Dermis lymphatic vessel endothelial cell (primary cell): ENCODE results near the gene ROCK2. TPM values are rescaled to one million over a fixed set of nuclear protein-coding genes. Genes with fewer than 3 reads are reported as not detected.

Experiments used
- total RNA-seq: library from RNA; depleted of rRNA; stranded (reverse); fragments of >200 nt; gene quantifications from 2 replicates; pipeline ENCODE4 v1.2.1, GENCODE V29; 2014

The ROCK2 gene
- total RNA-seq: 58.7 and 66.1 TPM in 2 replicates

DNA sequence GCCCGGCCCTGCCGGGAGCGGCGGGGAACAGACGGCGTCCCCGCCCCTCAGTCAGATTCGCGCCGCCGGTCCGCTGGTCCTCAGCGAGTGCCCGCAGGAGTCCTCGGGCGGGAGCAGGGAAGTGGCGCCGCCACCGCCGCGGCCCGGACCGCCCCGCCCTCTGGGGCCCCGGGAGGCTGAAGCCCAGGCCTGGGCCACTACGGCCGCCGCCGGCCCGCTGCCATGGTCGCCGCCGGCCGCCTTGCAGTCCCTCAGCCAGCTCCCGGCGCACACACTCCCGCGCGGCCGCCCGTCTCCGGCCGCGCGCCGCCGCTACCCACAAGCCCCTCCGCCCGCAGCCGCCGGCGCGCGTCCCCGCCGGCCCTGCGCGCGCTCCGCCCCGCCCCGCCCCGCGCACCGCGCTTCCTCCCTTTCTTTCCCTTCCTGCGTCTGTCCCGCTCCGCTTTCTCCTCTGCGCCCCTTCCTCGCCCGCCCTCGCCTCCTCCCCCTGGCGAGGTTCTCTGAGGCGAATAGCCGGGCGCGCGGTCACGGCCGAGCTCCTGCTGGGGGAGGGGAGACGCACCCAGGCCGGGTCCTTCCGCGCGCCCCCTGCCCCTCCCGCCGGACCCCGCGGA lies at the start of gene ROCK2:
TSS of gene ROCK2 (minus strand) at position 295 of the 614 bp plus-strand sequence. CDS start 500 bp downstream, outside the sequence.

DNA sequence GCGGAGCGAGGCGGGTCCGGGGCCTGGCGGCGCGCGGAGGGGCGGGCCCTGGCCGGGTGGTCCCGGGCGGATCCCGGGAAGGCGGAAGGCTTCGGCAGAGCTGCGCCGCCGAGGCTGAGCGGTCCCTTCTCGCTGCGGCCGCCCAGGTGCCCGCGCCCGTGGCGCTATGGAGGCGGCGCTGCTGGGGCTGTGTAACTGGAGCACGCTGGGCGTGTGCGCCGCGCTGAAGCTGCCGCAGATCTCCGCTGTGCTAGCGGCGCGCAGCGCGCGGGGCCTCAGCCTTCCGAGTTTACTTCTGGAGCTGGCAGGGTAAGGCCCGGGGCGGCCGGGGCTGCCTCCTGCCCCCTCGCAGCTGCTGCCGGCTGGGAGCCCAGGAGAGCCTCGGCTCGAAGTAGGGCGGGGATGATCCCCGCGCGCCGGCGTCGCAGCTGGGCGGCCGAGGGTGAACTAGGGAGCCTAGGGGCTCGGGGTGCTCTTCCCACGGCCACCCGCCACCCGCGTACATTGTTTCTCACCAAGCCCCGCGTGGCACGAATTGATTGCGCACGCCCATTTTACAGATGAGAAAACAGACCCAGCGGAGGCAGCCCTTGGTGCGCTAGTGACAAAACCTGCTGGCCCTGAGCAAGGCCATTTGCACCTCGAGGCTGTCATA lies 188.9 kb downstream of the ROCK2 start, which contains the start of gene SLC66A3:
TSS of gene SLC66A3 (plus strand) at position 87 of the 655 bp plus-strand sequence. CDS start at position 167, 80 bp downstream.

Other genes starting within 250 kb of the ROCK2 start
- gene SLC66A3, start 189.2 kb downstream of the ROCK2 start, total RNA-seq: 36.6 and 45.0 TPM in 2 replicates
- gene E2F6, start 121.5 kb upstream of the ROCK2 start, total RNA-seq: 13.7 and 14.5 TPM in 2 replicates
- gene GREB1, start 189.4 kb upstream of the ROCK2 start, total RNA-seq: 0.11 and 0.26 TPM in 2 replicates